Activated CD4-positive, alpha-beta T cell treated with anti-CD3 and anti-CD28 coated beads, Interleukin-2, amount 10 ng/mL, durations not matched to agents 24 days and 14 days (primary cell): ENCODE data around the gene CYTL1. TPM values are rescaled to one million over a fixed set of nuclear protein-coding genes. Genes with fewer than 3 reads are reported as not detected.

ENCODE experiments used
- DNase-seq: peaks from one replicate; pipeline ENCODE4 v3.0.0; 2022
- H3K27ac Mint-ChIP-seq: one replicate; pipeline ENCODE4 v1.8.0; 2022; ENCODE audit warnings: mild to moderate bottlenecking, mixed read lengths
- H3K27me3 Mint-ChIP-seq: one replicate; pipeline ENCODE4 v1.8.0; 2022; ENCODE audit warnings: mixed read lengths
- H3K36me3 Mint-ChIP-seq: one replicate; pipeline ENCODE4 v1.8.0; 2022; ENCODE audit warnings: low read depth, mild to moderate bottlenecking, mixed read lengths
- H3K4me1 Mint-ChIP-seq: one replicate; pipeline ENCODE4 v1.8.0; 2021; ENCODE audit warnings: mixed read lengths
- H3K4me3 Mint-ChIP-seq: one replicate; pipeline ENCODE4 v1.8.0; 2022; ENCODE audit warnings: mild to moderate bottlenecking, moderate library complexity, mixed read lengths
- H3K9me3 Mint-ChIP-seq: one replicate; pipeline ENCODE4 v1.8.0; 2021; ENCODE audit warnings: mixed read lengths
- intact Hi-C: fragments of 100-400 bp; cut with micrococcal nuclease; formaldehyde crosslinking; loops from one replicate; pipeline ENCODE4 v1.15.1; 2023
- total RNA-seq: library from RNA; stranded (reverse); gene quantifications from 2 replicates; pipeline ENCODE4 v1.2.3, GENCODE V29; 2022

Gene CYTL1
- total RNA-seq, 1 donor from 2014 or later, result not detected

DNA sequence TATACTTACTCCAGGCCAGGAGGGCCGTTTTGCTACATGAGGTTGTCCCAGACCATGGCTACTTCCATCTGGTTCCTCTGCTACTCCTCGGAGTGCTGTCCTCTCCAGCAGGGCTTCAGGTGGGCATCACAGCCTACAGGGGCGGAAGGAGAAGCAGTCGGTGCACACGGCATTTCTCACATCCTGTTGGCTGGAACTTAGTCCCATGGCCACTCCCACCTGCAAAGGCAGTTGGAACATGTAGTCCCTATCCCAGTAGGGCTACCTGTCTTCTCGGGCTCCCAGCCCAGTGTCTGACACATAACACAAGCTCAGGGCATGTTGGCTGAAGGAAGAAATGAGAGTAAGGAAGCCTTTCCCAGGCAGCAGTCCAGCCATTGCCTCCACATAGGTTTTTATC, 24.3 kb upstream of the CYTL1 start:
- Mint-ChIP-seq H3K36me3 (no peaks in the 10 kb centered on the region), H3K27me3 (peaks cover 11% of the 10 kb centered on the region), H3K27ac (no peak overlapping the region), H3K9me3 (no peaks in the 10 kb centered on the region), H3K4me3 (no peak overlapping the region), H3K4me1 (no peaks in the 10 kb centered on the region)
- intact Hi-C loops, result no loop called here
- DNase-seq, result no peak

DNA sequence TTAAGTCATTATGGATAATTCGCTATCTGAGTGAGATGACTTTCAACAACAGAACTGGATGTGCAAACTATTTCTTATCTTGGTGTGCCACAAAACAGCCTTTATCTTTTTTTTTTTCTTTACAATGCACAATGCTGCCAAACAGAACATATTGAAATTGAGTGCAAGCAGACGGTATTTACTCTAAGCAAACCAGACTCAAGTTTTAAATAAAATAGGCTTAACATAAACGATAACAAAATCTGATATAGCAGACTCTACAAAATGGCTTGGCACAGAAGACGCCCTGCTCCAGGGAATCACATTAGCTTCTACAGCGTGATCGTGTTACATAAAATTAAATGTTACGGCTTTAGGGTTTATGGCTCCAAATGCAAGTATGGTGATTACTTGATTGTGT, 22.4 kb upstream of the CYTL1 start:
- Mint-ChIP-seq H3K4me1 (no peaks in the 10 kb centered on the region), H3K27ac (no peak overlapping the region), H3K4me3 (no peak overlapping the region), H3K9me3 (no peaks in the 10 kb centered on the region), H3K36me3 (no peaks in the 10 kb centered on the region), H3K27me3 (peaks cover 8% of the 10 kb centered on the region)
- intact Hi-C loops, result no loop called here
- no peak for DNase-seq

- intact Hi-C loops, result no loop called here
- DNase-seq, result no peak
- H3K27ac Mint-ChIP-seq, result no peak overlapping the region
- H3K4me3 Mint-ChIP-seq, result no peak overlapping the region
- no peaks in the 10 kb centered on the region for H3K36me3 Mint-ChIP-seq
- no peaks in the 10 kb centered on the region for H3K4me1 Mint-ChIP-seq
- H3K27me3 Mint-ChIP-seq, result peaks cover 8% of the 10 kb centered on the region
- no peaks in the 10 kb centered on the region for H3K9me3 Mint-ChIP-seq
Measured at GRCh38 chr4:5040856-5041620, 21.8 kb upstream of the CYTL1 start.

DNA sequence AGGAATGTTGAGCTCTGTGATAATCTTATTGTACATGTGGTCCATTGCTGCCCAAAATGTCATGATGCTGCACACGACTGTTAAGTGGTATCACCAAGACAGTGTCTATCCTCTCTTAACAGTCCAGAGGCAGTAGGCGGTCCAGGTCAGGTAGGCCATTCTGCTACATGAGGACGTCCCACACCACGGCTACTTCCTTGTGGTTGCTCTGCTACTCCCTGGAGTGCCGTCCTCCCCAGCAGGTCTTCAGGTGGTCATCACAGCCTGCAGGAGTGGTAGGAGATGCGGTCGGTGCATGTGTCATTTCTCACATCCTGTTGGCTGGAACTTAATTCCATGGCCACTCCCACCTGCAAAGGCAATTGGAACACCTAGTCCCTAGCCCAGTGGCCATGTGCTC, 20.5 kb upstream of the CYTL1 start:
- Mint-ChIP-seq H3K9me3 (no peaks in the 10 kb centered on the region), H3K36me3 (no peaks in the 10 kb centered on the region), H3K4me3 (no peak overlapping the region), H3K27me3 (peaks cover 3% of the 10 kb centered on the region), H3K27ac (no peak overlapping the region), H3K4me1 (no peaks in the 10 kb centered on the region)
- no peak for DNase-seq
- intact Hi-C loops, result no loop called here

DNA sequence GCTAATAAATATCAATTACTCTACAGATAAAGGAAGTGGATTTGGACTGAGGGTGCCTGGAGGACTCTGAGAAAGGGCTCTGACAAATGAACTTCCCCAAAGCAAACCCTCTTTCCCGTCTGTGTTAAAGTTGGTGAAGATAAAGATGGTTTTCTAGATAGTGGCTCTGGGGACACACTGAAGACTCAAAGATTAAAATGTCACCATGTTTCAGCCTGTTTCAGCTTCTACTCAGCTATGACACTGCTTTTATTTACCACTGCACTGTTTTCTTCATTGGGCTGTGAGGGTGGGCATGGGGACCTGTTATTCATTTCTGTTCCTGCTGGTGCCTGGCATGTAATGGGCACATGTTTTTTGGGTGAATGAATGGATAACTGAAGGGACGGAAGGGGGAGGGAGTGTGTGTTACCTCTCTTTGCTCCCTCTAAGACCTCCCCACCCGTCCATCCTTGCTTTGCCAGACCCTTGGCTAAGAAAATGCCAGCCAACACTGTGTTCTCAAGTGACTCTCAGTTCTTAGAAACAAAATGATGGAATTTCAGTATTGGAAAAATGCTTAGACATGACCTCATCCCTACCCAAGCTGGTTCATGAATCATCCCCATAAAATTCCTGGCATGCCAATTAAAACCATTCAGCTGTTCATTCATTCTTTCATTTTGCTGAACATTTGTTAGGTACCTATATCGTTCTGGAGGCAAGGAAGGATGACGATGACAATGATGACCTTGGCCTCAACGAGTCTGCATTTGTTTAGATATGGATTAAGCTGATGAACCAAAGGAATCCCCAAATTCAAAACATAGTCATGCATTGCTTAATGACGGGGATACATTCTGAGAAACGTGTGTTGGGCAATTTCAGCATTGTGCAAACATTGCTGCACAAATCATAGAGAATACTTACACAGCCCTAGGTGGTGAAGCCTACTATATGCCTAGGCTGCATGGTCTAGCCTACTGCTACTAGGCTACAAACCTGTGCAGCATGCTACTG, 18.6 kb upstream of the CYTL1 start:
- intact Hi-C loops, result no loop called here
- Mint-ChIP-seq H3K27ac (no peak overlapping the region), H3K4me3 (no peak overlapping the region), H3K9me3 (no peaks in the 10 kb centered on the region), H3K27me3 (no peaks in the 10 kb centered on the region), H3K4me1 (peaks cover 5% of the 10 kb centered on the region), H3K36me3 (no peaks in the 10 kb centered on the region)
- no peak for DNase-seq

DNA sequence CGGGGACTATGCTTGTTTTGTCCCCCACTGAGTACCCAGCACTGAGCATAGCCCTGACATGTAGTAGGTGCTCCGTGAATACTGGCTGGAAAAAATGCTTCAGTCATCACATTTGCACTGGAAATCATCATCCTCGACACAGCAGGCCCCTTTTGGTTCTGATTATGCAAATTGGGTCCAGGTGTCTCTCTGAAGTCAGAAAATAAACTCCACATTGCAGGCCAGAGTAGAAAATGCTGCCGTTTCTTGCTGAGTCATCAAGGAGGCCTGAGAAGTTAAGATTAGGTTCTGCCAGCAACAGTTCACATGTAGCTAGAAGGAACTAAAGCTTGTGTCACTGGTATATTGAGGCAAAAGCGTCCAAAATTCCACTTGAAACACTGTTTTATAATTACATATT, 17.0 kb upstream of the CYTL1 start:
- Mint-ChIP-seq H3K27me3 (peaks cover 2% of the 10 kb centered on the region), H3K27ac (no peak overlapping the region), H3K9me3 (no peaks in the 10 kb centered on the region), H3K36me3 (no peaks in the 10 kb centered on the region), H3K4me3 (no peak overlapping the region), H3K4me1 (peaks cover 5% of the 10 kb centered on the region)
- DNase-seq, result no peak
- intact Hi-C loops, result no loop called here

- Mint-ChIP-seq H3K4me3 (no peak overlapping the region), H3K27me3 (peaks cover 2% of the 10 kb centered on the region), H3K27ac (no peak overlapping the region), H3K36me3 (no peaks in the 10 kb centered on the region), H3K4me1 (peaks cover 5% of the 10 kb centered on the region), H3K9me3 (no peaks in the 10 kb centered on the region)
- DNase-seq, result no peak
- intact Hi-C loops, result no loop called here
Measured at GRCh38 chr4:5034206-5034605, 14.9 kb upstream of the CYTL1 start.

- H3K4me1 Mint-ChIP-seq, result peaks cover 5% of the 10 kb centered on the region
- peak; percentile 56 for DNase-seq
- peaks cover 2% of the 10 kb centered on the region for H3K27me3 Mint-ChIP-seq
- intact Hi-C loops, result no loop called here
- H3K4me3 Mint-ChIP-seq, result no peak overlapping the region
- H3K36me3 Mint-ChIP-seq, result no peaks in the 10 kb centered on the region
- H3K9me3 Mint-ChIP-seq, result no peaks in the 10 kb centered on the region
- H3K27ac Mint-ChIP-seq, result no peak overlapping the region
Measured at GRCh38 chr4:5033281-5033841, 14.1 kb upstream of the CYTL1 start.

DNA sequence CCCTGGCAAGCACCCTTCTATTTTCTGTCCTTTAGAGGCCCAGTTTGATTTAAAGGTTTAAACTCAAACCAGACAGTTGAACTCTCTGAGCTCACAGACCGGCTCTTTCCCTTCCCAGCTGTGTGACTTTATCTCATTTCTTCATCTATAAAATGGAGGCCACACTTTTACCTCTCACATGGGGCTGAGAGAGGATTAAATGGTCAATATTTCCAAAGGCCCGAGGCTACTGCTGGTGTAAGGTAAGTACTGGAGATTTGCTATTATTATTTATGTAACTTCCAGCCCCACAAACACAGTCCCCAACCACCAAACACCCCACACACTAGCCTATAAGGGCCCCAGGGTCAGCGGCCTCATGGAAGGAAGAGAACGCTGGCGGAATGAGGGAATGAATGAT, 13.6 kb upstream of the CYTL1 start:
- Mint-ChIP-seq H3K4me3 (no peak overlapping the region), H3K9me3 (no peaks in the 10 kb centered on the region), H3K27me3 (peaks cover 2% of the 10 kb centered on the region), H3K36me3 (no peaks in the 10 kb centered on the region), H3K4me1 (peaks cover 5% of the 10 kb centered on the region), H3K27ac (no peak overlapping the region)
- no peak for DNase-seq
- intact Hi-C loops, result no loop called here

DNA sequence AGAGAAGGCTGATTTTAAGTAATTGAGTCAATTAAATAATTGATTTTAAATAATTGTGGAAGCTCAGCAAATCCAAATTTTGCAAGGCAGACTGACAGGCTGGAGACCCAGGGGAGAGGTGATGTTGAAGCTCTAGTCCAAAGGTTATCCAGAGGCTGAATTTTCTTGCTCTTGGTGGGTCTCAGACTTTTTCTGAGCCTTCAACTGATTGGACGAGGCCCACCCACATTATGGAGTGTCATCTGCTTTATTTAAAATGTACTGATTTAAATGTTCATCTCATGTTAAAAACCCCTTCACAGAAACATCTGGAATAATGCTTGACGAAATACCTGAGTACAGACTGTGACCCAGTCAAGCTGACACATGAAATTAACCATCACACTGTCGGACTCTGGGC, 11.7 kb upstream of the CYTL1 start:
- Mint-ChIP-seq H3K4me3 (no peak overlapping the region), H3K36me3 (no peaks in the 10 kb centered on the region), H3K27me3 (peaks cover 2% of the 10 kb centered on the region), H3K27ac (no peak overlapping the region), H3K4me1 (peaks cover 5% of the 10 kb centered on the region), H3K9me3 (no peaks in the 10 kb centered on the region)
- intact Hi-C loops, result no loop called here
- no peak for DNase-seq

GRCh38 chr4:5030221-5030620, 11.0 kb upstream of the CYTL1 start:
- H3K36me3 Mint-ChIP-seq, result no peaks in the 10 kb centered on the region
- no peak for DNase-seq

DNA sequence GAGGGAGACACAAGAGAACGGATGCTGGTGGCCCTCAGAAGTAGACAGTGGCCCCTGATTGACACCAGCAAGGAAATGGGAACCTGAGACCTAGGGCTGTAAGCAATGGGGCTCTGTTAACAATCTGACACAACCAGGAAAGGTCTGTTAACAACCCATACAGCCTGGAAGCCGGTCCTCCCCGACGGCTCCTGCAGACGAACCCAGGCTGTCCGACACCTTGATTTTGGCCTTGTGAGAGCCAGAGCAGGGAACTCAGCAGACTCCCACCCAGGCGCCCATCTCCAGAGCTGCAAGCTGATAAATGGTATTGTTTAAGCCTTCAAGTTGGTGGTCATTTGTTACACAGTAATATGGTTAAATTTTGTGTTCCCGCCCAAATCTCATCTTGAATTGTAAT, 10.2 kb upstream of the CYTL1 start:
- no peaks in the 10 kb centered on the region for H3K36me3 Mint-ChIP-seq
- no peaks in the 10 kb centered on the region for H3K9me3 Mint-ChIP-seq
- H3K27me3 Mint-ChIP-seq, result peaks cover 2% of the 10 kb centered on the region
- H3K4me3 Mint-ChIP-seq, result no peak overlapping the region
- intact Hi-C loops, result no loop called here
- no peak overlapping the region for H3K27ac Mint-ChIP-seq
- no peak for DNase-seq
- H3K4me1 Mint-ChIP-seq, result peaks cover 5% of the 10 kb centered on the region

More at GRCh38 chr4:5030221-5030620, 11.0 kb upstream of the CYTL1 start:
- H3K27ac Mint-ChIP-seq, result no peak overlapping the region
- H3K4me3 Mint-ChIP-seq, result no peak overlapping the region
- intact Hi-C loops, result no loop called here
- no peaks in the 10 kb centered on the region for H3K9me3 Mint-ChIP-seq
- H3K4me1 Mint-ChIP-seq, result peaks cover 5% of the 10 kb centered on the region
- peaks cover 2% of the 10 kb centered on the region for H3K27me3 Mint-ChIP-seq

GRCh38 chr4:5028480-5028879, 9.2 kb upstream of the CYTL1 start:
- no peak overlapping the region for H3K27ac Mint-ChIP-seq
- intact Hi-C loops, result no loop called here

DNA sequence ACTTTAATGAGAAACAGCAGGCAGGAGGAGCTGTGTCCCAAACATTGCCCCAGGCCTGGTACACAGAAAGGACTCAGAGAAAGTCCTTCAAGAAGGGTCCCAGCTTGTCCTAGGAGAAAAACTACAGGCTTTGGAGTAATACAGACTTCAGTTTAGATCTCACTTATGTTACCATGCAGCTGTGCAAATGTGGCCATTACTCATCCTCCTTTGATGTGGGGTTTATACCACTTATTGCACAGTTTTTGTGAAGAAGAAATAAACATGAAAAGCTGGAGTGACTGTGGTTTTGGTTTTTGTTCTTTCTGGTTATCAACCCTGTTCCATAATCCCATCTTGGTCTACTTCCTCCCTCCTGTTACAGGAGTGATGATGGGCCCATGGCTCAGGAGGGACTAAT, 8.1 kb upstream of the CYTL1 start:
- Mint-ChIP-seq H3K4me1 (no peaks in the 10 kb centered on the region), H3K9me3 (no peaks in the 10 kb centered on the region), H3K27me3 (no peaks in the 10 kb centered on the region), H3K27ac (no peak overlapping the region), H3K36me3 (no peaks in the 10 kb centered on the region), H3K4me3 (no peak overlapping the region)
- intact Hi-C loops, result no loop called here
- DNase-seq, result no peak

More at GRCh38 chr4:5028480-5028879, 9.2 kb upstream of the CYTL1 start:
- H3K27me3 Mint-ChIP-seq, result peaks cover 2% of the 10 kb centered on the region
- no peaks in the 10 kb centered on the region for H3K9me3 Mint-ChIP-seq
- no peaks in the 10 kb centered on the region for H3K36me3 Mint-ChIP-seq
- DNase-seq, result no peak
- peaks cover 2% of the 10 kb centered on the region for H3K4me1 Mint-ChIP-seq
- H3K4me3 Mint-ChIP-seq, result no peak overlapping the region
